Esophagus muscularis mucosa (tissue), 4 donors: Measurements from ENCODE around the gene PLS1.

ENCODE experiments used
- EP300 ChIP-seq: sonication (generic); formaldehyde crosslinking; IDR thresholded peaks from one replicate; pipeline ENCODE4 v1.6.1; 2017; ENCODE audit warnings: antibody characterized with exemption
- POLR2A ChIP-seq: fragments of 450-650 bp; IDR thresholded peaks from one replicate; pipeline ENCODE4 v1.6.1; 2017; ENCODE audit warnings: antibody characterized with exemption, moderate library complexity, mild to moderate bottlenecking, low read depth
- TF ChIP-seq, protein P1 (sequence below), 3 experiments: fragments of 200-600 bp in 2 of 3; fragments of 450-650 bp in 1 of 3; sonication (generic) in 2 of 3; IDR thresholded peaks; one replicate each; pipeline ENCODE4 v1.5.1; 2017 to 2019; ENCODE audit warnings: antibody characterized with exemption in 3 of 3, mild to moderate bottlenecking in 2 of 3, moderate library complexity in 1 of 3

GRCh38 chr3:142676151-142676550, 80.0 kb downstream of the PLS1 start:
- TF ChIP-seq, protein P1, sequence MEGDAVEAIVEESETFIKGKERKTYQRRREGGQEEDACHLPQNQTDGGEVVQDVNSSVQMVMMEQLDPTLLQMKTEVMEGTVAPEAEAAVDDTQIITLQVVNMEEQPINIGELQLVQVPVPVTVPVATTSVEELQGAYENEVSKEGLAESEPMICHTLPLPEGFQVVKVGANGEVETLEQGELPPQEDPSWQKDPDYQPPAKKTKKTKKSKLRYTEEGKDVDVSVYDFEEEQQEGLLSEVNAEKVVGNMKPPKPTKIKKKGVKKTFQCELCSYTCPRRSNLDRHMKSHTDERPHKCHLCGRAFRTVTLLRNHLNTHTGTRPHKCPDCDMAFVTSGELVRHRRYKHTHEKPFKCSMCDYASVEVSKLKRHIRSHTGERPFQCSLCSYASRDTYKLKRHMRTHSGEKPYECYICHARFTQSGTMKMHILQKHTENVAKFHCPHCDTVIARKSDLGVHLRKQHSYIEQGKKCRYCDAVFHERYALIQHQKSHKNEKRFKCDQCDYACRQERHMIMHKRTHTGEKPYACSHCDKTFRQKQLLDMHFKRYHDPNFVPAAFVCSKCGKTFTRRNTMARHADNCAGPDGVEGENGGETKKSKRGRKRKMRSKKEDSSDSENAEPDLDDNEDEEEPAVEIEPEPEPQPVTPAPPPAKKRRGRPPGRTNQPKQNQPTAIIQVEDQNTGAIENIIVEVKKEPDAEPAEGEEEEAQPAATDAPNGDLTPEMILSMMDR (IDR thresholded peaks at IDR 0.05), result no peak
- TF ChIP-seq POLR2A (no peak), EP300 (no peak)
